ENCODE data around the gene TTC39B. TPM values are rescaled to one million over a fixed set of nuclear protein-coding genes. Genes with fewer than 3 reads are reported as not detected.

Gene TTC39B
- total RNA-seq, 1 donor from 2014 or later, result 46.9 TPM

DNA sequence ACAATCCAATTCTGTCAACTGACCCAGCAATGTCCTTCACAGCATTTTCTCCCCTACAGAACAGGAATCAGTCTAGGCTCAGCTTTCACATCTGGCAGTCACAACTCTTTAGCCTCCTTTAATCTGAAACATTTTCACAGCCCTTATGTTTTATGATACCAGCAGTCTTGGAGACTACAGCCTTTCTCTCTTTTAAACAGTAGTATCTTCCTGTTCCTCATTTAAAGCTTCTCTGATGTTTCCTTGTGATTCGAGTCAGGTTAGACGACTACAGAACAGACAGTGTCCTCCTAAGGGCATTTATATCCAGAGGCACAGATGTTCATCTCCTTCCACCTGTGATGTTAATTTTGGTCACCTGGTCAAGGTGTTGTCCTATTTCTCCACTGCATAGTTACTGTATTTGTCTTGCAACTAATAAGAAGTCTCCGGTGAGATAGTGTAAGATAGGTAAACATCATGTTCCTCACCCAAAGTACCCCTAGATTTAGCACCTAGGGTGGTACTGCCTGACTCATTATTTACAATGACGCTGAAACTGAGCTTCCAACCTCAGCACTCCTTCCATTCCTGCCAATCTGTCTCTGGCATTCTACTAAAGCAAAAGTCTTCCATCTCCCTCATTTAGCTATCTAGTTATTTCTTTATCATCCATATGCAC, 20.7 kb downstream of the TTC39B start:
- Histone ChIP-seq H3K36me3 (no peaks in the 10 kb centered on the region), H3K27me3 (no peaks in the 10 kb centered on the region)
- ATAC-seq, result no peak

DNA sequence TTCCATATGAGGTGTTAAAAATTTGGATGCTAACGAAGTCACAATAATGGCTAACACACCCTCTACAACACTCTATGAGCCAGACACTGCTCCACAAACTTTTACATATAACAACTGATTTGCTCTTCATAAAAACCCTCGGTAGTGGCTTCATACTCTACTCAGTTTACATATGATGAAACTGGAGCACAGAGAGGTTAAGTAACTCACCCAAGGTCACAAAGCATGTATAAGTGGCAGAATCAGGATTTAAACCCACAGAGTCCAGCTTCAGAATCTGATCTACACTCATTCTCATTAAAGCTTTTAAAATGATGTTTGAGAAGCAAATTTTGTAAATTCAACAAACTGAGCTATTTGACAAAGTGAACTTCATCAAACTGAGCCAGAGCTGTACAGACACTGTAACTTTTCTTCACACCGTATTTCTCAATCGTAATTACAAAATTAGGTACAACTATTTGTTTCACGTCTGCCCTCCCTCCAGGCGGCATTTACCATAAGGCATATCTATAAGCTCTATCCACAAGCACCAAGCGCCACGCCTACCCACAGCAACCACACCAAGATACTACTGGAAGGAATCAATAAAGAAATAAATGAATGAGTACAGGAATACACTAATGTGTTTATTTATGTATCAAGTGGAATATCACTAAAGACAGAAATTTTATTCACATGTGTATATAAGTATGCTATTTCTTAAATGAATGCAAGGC, 24.3 kb downstream of the TTC39B start:
- no peaks in the 10 kb centered on the region for H3K9me3 ChIP-seq
- no peaks in the 10 kb centered on the region for H3K36me3 ChIP-seq
- intact Hi-C loops (cut with DNase I), result no loop called here
- DNase-seq (no peak), ATAC-seq (no peak)
- TF ChIP-seq, protein P1, sequence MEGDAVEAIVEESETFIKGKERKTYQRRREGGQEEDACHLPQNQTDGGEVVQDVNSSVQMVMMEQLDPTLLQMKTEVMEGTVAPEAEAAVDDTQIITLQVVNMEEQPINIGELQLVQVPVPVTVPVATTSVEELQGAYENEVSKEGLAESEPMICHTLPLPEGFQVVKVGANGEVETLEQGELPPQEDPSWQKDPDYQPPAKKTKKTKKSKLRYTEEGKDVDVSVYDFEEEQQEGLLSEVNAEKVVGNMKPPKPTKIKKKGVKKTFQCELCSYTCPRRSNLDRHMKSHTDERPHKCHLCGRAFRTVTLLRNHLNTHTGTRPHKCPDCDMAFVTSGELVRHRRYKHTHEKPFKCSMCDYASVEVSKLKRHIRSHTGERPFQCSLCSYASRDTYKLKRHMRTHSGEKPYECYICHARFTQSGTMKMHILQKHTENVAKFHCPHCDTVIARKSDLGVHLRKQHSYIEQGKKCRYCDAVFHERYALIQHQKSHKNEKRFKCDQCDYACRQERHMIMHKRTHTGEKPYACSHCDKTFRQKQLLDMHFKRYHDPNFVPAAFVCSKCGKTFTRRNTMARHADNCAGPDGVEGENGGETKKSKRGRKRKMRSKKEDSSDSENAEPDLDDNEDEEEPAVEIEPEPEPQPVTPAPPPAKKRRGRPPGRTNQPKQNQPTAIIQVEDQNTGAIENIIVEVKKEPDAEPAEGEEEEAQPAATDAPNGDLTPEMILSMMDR (IDR thresholded peaks at IDR 0.05), result no peak
- no peaks in the 10 kb centered on the region for H3K4me1 ChIP-seq
- no peak overlapping the region for H3K27ac ChIP-seq
- no peaks in the 10 kb centered on the region for H3K27me3 ChIP-seq
- no peak overlapping the region for H3K4me3 ChIP-seq

More for the DNA sequence above, 20.7 kb downstream of the TTC39B start:
- TF ChIP-seq, protein P1 (IDR thresholded peaks at IDR 0.05), result no peak
- no peak overlapping the region for H3K27ac ChIP-seq
- DNase-seq, result no peak
- H3K4me3 ChIP-seq, result no peak overlapping the region
- H3K9me3 ChIP-seq, result no peaks in the 10 kb centered on the region
- intact Hi-C loops (cut with DNase I), result no loop called here
- no peaks in the 10 kb centered on the region for H3K4me1 ChIP-seq

DNA sequence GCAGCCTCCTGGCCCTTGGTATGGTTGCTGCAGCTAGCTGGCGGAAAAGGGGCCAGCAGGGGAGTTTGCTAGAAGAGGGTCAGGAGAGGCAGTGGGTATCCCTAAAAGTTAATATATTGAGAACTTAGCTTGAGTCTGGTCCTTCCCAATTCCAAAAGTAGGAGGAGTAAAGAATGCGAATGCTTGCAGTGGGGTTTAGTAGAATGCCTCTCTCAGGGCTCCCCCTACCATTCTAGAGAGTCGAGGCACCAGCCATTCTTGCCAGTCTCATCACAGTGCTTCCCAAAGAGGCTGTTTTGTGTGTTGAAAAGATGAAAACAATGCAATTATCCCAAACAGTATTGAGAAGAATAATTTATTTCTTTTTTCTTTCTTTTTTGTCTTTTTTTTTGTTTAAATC, 26.4 kb downstream of the TTC39B start:
- TF ChIP-seq, protein P1 (IDR thresholded peaks at IDR 0.05), result no peak
- Histone ChIP-seq H3K9me3 (no peaks in the 10 kb centered on the region), H3K27ac (no peak overlapping the region), H3K27me3 (no peaks in the 10 kb centered on the region), H3K4me1 (peaks cover 5% of the 10 kb centered on the region), H3K4me3 (no peak overlapping the region), H3K36me3 (no peaks in the 10 kb centered on the region)
- ATAC-seq (no peak), DNase-seq (no peak)
- intact Hi-C loops (cut with DNase I), result no loop called here

DNA sequence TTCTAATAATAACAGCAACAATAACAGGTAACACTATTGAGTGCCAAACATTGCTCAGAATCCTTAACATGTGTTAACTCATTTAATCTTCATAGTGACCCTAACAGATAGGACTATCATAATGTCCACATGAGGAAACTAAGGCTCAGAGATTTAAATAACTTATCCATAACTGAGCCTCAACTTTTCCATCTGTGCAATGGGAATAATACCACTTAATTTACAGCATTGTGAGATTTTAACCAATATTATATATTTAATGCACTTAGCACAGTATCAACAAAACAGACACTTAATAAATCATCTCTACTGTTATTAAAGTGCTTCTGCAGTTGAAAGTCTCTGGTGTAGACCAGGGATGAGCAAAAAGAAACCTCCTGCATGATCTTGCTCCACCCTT, 28.2 kb downstream of the TTC39B start:
- TF ChIP-seq, protein P1 (IDR thresholded peaks at IDR 0.05), result no peak
- H3K27me3 ChIP-seq, result no peaks in the 10 kb centered on the region
- intact Hi-C loops (cut with DNase I), result no loop called here
- no peaks in the 10 kb centered on the region for H3K9me3 ChIP-seq
- H3K36me3 ChIP-seq, result no peaks in the 10 kb centered on the region
- H3K4me3 ChIP-seq, result no peak overlapping the region
- ATAC-seq (no peak), DNase-seq (no peak)
- H3K27ac ChIP-seq, result no peak overlapping the region
- peaks cover 5% of the 10 kb centered on the region for H3K4me1 ChIP-seq

DNA sequence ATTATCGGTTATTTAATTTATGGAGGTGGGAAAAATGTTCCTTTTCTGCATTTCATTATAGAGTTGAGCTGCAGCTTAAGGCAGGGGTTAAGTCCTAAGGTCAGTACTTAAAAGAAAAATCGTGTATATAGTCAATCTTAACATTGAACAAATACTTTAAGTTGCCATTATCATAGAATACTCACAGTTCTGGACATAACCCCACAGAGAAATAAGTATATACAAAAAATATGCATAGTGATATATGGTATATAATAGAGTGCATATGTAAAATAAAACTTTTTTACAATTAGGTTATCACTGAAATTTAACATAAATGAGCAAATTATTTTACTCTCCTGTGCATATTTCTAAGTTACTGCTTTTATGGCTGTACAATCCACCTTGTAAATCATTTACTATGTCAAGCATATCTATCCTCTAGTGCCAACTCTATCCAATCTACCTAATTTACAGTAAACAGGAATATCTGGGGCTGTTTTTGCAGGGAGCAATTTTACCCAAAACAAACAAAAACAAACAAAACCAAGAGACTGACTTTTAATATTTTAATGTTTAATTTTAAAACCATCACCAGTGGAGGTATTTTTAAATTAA, 28.8 kb downstream of the TTC39B start:
- DNase-seq, result no peak
- Histone ChIP-seq H3K27me3 (no peaks in the 10 kb centered on the region), H3K27ac (no peak overlapping the region), H3K9me3 (no peaks in the 10 kb centered on the region), H3K4me1 (peaks cover 5% of the 10 kb centered on the region), H3K36me3 (no peaks in the 10 kb centered on the region), H3K4me3 (no peak overlapping the region)
- intact Hi-C loops (cut with DNase I), result no loop called here
- no peak for ATAC-seq
- TF ChIP-seq, protein P1 (IDR thresholded peaks at IDR 0.05), result no peak
